GM19455 (cell line): ENCODE data around the gene WDR86.

Experiments used
- ATAC-seq: cut with Tn5 transposase; IDR thresholded peaks from one replicate; pipeline ENCODE4 v1.9.1; 2021; ENCODE audit not compliant: unreplicated experiment

WDR86 gene

DNA sequence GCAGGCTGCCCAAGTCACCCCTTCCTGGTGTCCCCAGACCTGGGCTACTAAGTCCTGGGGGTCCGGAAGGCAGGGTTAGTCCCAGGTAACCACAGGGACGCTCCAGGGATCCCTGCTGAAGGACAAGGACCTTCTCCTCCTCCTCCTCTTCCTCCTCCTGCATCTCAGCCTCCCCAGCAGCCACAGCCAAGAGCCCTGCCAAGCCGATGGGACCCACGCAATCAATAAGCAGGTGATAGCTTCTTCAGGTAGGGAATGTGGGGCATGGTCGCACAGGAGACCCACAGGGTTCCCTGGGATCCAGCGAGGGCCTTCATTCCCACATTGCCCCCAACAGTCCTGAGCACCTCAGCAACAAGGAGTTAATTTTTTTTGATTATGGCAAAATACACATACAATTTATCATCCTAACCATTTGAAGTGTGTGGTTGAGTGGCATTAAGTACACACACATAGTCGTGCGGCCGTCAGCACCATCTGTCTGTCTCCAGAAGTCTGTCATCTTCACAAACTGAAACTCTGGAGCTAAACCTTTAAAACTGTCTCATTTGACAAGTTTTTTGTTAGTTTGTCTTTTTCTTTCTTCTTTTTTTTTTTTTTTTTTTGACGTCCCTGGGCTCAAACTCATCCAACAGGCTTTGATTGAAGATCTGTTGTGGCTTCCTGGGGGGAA is 18.0 kb upstream of the WDR86 start:
- ATAC-seq: no peak

DNA sequence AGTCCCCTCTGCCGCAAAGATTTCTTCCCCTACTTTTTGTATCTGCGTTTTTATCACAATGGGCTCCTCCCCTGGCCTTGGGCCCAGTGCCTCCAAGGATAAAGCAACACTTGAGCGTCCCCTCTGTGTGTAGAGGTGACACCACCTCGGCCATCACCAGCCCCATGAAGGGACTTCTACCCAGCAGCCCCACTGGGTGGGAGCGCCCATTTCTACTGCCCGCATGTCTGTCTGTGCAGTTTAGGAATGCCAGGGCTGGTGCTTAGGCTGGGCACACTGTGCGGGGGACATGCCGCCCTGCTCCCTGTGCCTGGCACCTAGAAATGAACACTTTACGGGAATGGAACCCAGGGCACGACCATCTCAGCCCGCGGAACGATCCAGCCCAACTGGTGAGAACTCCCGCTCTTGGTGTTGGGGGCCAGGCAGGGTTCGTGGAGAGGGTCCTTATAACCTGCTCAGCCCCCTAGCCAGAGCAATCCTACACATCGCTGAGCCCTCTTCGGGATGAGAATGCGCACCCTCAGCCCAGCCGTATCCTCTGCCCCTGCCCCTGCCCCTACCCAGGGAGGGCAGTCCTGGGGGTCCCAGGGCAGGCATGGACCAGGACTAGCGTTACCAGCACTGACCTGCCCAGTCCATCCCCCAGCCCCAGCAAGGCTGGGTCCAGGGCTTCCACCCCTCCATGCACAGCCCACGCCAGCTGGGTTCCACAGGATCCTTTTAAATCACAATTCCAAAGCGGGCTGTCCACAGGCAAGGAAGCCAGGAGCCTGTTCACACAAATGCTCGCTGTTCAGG is 17.3 kb upstream of the WDR86 start:
- no peak for ATAC-seq

DNA sequence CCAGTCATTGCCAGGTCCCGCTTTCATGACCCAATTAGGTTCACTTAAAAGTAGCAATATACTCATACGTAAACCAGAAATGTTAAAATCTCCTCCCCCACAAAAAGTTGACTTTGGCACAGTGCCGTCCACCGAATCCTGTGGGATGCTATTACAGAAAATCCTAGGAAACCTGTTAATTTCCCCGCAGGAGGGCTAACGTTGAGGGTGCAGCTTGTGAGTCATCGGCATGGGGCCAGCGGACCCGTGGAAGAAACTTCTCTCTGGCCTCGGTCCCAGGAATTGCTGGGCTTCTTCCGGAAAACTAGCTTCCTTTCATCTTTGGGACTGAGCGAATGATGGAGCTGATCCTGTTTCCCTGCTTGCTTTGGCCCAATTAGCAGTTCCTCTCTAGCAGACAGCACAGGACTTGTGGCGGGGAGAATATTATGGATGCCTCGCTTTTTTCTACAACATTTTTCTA is 16.6 kb upstream of the WDR86 start:
- ATAC-seq: no peak

DNA sequence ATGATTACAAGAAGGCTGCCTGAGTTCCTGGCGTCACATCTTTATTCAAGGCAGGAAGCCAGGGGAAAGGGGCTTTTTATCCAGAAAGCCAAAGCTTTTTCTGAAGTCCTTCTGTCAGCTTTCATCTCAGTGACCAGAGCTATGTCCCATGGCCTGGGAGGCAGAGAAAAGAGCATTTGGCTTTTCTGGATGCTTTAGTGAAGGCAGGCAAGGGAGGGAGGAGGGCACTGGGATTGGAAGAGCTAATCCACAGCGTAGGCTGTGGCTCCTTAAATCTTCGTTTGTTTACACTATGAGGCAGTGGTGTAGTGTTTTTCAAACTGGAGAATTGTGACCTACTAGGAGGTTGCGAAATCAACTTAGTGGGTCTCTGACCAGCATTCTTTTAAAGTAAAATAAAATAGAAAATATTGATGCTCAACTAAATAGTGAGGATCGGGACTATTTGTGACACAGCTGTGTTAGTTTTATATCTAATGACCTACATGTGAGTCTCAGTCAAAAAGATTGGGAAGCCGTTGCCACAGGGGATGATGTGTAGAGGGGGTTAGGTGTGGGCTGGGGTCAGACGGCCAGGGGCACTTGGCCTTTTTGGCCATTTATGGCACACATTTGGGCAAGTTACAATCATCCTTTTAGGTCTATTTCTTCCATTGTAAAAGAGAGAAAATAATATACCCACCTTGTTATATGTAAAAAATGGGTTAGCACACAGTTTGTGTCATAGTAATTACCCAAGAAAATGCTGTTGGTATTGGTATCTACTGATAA is 16.0 kb upstream of the WDR86 start:
- ATAC-seq: no peak

DNA sequence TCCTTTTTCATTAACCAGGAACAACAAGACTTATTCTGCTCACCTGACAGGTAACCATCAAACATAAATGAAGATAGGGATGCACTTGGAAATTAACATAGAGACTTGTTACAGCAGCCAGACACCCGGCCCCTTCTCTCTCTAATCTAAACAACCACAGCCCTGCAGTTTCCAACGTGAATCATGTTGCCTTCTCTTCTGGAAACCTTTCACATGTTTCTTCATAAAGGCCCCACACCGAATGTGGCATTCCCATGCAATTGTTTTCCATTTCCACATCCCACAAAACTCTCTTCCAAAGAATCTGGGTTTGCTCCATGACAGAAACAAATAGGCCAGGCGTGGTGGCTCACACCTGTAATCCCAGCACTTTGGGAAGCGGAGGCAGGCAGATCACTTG is 15.0 kb upstream of the WDR86 start:
- no peak for ATAC-seq

DNA sequence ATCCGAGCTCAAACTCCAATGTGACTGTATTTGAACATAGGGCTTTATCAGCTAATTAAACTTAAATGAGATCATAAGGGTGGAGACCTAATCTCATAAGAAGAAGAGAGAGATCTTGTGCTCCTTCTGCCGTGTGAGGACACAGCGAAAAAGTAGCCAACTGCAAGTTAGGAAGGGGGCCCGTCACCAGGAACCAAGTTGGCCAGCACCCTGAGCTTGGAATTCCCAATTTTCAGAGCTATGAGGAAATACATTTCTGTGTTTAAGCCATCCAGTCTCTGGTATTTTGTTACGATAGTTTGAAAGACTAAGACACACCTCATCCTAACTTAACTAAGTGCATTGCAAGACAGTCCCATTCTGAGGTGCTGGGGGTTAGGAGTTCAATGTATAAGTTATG is 14.1 kb upstream of the WDR86 start:
- ATAC-seq: no peak

DNA sequence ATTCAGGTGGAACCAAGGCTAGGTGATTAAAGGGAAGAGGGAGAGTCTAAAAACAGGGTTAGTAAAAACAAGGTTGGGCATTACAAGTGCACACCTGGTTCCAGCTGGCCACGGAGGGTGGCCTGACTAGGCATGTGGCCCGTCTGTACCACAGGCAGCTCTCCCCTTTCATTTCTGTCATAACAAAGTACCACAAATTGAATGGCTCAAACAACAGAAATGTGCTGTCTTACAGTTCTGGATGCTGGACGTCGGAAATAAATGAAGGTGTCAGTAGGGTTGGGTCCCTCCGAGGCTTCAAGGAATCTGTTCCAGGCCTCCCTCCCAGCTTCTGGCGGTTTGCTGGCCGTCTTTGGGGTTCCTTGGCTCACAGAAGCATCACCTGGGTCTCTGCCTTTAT is 13.4 kb upstream of the WDR86 start:
- no peak for ATAC-seq

DNA sequence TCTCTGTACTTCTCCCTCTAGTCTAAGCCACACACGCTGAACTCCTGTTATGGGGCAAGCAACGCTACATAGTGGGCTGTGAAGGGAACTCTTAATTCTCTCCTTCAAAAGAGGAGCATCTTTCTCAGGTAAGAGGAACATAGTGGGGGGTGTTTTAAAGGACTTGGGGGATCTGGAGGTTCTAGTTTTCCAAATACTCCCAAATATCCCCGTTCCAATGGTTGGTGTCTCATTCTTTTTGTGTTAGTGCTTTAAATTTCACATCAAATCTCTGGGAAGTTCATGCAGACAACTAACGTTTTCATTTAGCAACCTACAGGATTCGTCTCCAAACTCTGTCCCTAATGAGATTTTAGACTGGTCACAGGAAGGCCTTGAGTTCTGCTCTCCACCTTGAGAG is 12.4 kb upstream of the WDR86 start:
- no peak for ATAC-seq

DNA sequence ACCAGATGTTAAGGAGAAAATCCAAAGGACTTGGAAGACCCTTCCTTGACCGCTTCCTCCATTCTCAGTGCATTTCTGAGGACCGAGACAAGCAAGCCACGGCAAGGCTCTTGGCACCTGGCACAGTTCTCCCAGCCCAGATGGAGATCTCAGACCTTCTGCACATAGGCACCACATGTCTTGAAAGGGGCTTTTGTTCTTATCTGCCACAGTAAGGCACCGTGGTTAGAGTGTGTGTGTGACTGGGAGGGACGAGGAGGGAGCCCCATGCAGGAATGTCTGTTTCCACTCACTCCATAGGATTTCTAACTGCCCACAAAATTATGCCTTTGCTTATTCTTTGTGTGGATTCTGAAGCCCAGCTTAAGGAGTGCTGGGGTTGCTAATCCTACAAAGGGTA is 10.3 kb upstream of the WDR86 start:
- no peak for ATAC-seq

DNA sequence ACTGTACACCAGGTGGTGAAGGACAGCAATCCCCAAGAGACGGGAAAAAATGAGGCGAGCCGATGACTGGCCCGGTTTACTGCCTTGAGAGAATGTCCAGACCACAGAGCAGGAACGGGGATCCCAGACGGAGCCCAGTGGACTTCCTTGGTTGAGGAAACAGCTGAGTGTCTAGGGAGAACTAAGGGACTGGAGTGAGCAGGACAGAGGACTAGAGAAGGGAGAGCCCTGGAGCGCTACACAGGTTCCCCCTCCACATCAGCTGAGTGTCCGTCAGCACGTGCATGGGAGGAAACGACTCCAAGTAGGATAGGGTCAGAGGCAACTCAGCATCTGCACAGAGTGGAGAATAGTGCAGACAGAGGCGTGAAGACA is 7.1 kb upstream of the WDR86 start:
- no peak for ATAC-seq

DNA sequence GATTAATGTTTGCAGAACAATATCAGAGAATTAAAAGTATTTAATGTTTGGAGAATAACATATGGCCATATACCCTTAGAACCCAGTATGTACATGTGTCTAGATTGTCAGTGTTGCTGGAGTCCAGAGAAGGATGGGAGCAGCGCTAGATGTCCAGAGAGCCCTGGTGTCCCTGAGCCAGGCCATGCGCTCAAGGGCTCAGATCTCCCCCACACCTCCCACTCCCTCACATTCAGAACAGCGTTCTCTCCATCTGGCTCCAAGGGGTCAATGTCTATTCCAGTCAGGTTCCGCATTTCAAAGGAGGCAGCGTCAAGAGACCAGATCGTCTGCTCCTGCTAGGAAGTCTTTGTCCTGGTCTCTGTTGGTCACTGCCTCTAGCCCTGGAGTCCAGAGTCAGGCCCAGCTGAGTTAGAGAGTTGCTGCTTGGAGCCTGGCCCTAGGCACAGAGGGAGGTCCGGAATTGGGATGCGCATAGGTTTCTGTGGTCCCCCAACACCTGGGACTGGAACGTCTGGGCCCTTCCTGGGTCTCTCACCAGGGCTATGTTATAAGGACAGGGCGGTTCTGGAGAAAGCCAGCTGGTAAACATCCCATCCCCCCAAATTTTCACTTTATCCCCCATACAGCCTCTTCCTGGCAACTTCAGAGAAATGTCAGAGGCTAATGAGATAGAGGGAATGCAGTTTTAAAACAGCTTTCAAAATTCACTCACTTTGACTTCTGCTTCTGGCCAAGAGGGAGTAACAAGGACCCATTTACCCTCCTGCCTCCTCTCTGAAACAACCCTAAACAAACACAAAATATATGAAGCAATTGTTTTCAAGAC is 6.5 kb upstream of the WDR86 start:
- no peak for ATAC-seq

DNA sequence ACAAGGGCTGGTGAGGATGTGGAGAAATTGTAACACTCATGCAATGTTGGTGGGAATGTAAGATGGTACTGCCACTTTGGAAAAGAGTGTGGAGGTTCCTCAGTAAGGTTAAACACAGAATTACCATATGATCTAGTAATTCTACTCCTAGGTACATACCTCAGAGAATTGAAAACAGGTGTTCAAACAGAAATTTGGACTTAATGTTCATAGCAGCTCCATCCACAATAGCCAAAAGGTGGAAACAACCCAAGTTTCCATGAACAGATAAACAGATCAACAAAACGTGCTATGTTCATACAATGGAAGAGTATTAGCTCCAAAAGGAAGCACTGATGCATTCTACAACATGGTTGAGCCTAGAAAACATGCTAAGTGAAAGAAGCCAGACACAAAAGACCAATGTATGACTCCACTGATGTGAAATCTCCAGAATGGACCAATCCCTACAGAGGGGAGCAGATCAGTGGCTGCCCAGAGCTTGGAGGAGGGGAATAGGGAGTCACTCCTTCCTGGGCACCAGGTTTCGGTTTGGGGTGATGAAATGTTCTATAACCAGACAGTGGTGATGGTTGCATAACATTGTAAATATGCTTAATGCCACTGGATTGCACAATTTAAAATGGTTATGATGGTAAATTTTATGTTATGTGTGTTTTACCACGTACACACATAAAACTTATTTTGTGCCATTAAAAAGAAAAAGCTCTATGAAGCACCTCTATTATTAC is 5.7 kb upstream of the WDR86 start:
- ATAC-seq: no peak

DNA sequence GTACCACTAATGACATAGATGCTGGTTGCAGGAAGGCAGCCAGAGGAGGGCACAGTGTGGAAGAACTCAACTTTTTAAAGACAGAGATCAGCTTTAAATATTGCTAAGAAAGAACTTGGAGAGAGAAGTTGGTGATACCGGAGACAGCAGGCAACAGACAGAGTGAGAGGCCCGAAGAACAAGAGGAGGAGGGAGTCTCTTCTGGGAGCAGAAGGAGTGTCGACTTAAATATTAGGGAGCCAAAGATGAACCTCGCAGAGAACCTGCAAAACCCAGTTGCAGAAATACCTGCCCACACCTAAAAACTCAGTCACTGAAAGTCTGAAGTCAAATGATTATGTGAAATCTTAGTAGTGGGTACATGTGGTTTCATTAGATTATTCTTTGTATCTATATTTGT is 3.4 kb upstream of the WDR86 start:
- ATAC-seq: no peak

DNA sequence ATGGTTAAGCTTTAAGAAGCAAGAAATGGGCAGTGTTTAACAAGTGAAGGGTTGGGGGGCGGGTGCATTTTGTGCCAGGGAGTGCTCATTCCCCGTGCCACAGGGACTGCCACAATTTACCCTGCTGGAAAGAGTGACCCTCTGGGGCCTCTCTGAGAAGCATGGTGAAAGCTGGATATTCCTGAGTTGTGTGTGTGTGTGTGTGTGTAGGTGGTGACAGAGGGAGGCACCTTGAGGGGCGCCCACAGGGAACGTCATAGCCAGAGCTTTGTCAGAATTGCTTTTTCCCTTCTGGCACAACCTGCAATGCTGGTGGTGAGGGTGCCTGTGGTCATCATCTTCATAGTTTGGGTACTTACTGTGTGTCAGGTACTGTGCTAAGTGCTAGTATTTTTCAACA is 2.5 kb upstream of the WDR86 start:
- no peak for ATAC-seq

DNA sequence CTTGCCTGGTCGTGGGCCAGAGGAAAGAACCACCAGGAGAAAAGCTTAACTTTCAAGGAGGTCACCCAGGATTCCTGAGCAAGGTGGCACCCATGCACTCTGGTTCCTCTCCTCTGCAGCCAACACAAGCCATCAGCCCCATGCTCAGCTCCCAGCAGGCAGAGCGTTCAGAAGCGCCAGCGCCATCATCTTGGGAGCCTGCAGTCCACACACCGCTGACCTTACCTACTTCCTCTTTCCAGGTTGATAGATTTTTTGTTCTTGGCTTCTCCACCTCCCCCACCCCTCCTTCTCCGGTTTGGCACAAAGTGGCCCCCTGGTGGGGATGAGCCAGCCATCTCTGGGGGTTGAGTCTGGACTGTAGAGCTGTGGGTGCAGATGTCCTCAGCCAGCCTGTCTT is 1.7 kb upstream of the WDR86 start:
- ATAC-seq: no peak

DNA sequence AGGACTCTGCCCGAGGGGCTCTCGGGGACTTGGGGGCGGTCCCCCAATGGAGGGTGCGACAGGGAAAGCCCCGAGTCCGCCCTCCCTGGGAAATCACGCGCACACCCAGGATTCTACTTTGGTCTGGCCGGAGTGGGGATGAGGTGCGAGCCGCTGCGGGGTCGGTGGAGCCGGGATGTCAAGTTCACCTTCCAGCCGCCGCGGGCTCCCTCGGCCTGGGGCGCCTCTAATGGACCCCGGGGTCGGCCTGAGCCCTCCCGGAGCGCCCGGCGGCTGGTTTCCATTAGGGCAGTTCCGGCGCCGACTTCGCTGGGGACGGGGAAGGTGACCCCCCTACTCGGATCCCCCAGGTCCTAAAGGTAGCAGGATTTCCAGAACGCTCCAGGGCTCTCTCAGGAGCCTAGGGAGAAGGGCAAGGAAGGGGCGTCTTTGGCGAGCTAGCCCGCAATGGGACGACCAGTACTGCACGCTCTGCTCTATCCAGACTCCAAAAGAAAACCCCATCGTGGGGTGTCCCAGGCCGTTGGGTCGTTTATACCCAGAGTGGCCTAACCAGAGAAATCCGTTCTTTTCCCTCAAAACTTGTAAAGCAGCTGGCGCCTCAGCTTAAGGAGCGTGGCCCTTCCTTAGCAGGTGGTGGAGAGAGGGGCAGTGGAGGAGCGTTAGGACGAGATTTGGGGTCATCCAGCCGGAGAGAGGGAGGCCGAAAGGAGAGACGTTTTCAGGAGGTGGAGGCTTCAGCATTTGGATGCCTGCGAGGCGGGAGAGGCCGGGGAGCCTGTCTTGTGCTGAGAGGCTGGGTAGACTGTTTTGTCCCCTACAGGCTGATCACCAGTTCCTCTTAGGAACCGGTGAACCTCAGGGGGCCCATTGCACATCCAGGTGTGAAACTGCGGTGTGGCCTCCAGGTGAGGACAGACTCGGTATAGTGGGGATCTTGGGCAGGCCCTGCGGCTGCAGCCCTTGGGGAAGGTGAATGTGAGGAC is 860 bp upstream of the WDR86 start:
- ATAC-seq: no peak

DNA sequence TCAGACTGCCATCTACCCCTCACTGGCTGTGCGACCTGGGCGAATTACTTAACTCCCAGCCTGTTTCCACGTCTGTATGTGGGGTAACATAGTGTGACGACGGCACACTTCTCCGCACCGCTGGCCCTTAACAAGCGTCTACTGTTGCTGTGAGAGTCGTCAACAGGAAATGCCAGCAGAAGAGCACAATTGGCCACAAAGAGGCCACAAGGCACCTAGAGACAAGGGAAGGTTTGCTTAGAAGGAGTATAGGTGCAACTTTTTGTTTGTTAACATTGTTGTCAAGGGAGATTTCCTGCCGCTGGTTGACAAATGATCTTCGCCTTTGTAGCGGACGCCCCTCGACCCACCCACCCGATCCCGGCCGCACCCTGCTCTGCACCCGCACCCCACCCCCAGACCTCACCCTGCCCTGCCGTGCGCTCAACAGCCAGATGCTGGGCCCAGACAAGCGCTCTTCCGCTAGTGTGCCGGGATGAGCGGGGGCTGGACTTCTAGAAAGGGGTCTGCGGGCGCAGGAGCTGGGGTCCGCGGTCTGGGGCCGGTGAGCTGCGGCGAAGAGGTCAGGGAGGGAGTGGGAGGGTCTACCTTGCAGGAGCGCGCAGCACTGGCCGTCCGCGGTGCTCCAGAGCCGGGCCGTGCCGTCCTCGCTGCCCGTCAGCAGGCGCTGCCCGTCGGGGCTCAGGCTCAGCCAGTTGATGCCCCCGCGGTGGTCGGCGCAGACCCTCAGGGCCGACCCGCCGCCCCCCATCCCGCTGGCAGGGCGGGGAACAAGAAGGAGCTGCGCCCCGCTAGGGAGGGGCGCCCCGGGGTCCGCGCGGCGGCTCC is 785 bp downstream of the WDR86 start:
- ATAC-seq: no peak

DNA sequence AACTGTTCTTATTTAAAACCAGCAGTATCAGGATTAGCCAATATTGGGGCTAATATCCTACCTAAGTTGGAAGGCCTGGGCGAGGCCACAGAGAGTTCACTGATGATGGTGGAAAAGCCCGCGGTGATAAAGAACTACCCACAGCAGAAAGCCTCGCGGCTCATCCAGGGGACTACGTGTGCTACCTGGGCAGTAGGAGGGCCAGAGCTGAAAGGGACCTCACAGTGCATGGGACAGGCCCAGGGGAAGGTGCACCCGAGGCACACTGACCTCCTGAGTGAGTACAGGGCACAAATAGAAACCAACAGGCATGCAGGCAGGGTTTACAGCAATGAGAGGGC is 1.4 kb downstream of the WDR86 start:
- ATAC-seq: no peak
